GM18511 (cell line): ENCODE measurements around the gene NRCAM.

Source experiments
- ATAC-seq: cut with Tn5 transposase; IDR thresholded peaks from one replicate; pipeline ENCODE4 v1.9.1; 2021; ENCODE audit warnings: mild to moderate bottlenecking, moderate library complexity; ENCODE audit not compliant: unreplicated experiment

The NRCAM gene

DNA sequence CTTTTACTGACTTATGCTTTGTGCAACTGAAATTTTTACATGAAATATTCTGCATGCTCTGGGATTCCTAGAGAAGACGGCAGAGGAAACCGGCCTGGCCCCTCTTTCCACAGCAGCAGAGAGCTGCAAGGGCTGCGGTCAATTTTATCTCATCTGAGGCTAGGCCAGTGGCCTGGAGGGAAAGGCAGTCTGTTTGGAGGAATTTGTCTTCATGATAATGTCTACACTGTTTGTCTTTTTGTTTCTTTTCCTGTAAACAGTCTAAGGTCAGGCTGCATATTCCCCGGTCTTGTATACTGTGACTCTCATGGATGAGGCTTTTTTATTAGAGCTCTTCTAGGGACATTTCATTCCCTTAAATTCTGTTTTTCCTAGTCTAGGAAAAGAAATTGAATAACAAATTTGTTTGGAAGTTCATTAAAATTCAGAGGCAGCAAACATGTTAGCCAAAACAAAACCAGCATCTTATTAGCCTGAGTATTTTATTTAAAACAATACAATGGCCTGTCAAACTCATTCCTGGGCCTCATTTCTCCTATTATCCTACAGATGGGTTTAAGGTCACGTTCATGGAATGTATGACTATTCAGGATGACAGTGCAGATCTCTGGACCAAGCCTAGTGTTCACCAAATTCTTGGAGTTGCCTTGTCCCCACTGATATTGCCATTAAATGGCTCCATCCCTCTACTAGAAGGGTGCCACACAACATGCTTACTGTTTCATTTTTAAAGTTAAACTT, 352.5 kb downstream of the NRCAM start:
- ATAC-seq = no peak

DNA sequence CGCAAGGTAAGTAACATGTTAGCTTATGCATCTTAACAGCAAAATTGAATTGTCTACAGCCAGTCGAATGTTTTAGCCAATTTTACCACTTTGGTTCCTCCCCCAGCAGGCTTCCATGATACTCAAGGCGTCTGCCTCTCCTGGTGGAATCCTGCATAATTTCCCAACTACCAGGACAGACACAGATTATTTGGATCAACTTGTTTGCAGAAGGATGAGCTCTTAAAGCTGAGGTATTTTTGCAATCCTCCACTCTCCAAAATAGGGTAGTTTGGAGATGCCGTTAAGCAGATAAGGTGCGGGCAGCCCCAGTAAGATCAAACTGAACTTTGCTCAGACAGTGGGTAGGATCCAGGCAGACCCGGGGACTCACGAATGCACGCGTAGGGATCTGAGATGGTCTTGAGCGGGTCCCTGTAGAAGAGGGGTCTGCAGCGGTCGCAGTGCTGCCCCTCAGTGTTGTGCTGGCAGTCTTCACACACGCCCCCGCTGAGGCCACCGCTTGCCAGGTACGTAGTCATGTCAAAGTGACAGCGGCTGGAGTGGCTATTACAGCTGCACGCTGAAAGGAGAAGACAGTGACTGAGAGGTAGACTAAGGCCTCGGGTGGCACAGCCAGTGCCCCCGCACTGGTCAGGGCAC, 353.4 kb downstream of the NRCAM start:
- no peak for ATAC-seq

DNA sequence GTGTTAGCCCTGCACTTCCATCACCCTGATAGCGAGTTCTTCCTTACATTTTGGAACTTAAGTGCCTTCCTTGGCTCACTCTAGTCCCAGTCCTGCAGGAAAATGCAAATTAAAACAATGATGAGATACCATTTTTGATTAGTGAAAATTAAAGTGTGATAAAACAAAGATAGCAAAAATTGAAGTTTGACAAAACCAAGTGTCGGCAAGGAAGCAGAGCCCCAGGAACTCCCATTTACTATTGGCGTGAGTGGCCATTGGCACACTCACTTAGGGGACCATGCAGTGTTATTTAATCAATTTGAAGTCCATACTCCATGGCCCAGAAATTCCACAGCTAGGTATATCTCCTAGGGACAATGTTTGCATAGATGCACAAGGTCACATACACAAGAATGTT, 354.5 kb downstream of the NRCAM start:
- no peak for ATAC-seq

DNA sequence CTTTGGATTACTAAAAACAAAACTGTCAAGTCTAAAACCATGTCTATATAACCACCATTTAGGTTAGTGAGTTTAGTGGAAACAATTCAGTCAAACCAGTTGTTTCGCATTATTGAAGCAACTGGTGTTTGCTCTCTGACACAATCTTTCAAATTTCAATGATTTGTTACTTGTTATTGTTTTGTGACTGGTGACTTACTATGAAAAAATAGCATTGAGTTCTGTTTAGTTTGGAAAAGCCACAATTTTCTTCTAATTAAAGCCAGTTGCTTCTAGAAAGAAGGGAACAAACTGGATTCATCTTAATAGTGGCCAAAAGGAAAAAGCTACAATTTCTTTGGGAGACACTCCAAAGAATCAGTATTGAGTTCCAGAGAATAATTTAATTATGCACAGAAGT, 356.5 kb downstream of the NRCAM start:
- ATAC-seq = no peak

DNA sequence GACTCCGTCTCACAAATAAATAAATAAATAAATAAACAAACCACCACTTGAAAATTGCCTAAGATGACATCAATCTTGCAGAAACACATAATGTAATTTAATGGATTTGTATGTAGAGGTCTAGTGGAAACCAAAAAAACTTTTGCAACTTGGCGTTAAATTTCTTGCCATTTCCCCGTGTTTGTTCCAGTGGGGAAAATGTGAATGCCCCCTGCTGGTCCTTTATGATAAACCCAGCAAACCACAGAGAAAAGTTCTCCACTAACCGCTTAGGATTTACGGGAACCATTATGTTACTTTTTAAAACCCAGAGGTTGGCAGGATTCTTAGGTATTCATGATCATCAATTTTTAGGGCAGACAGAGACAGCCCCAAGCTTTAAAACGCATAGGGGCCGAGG, 358.5 kb downstream of the NRCAM start:
- no peak for ATAC-seq
